NB4 (cell line): ENCODE results near the gene VGLL2.

ENCODE experiments used
- TF ChIP-seq, protein P1 (sequence below): IDR thresholded peaks from one replicate; pipeline ENCODE4 v1.5.1; 2012; ENCODE audit warnings: low read depth, low read length
- TF ChIP-seq, protein P2 (sequence below): IDR thresholded peaks from 2 replicates; pipeline ENCODE4 v1.6.1; 2011; ENCODE audit warnings: low read depth, low read length

DNA sequence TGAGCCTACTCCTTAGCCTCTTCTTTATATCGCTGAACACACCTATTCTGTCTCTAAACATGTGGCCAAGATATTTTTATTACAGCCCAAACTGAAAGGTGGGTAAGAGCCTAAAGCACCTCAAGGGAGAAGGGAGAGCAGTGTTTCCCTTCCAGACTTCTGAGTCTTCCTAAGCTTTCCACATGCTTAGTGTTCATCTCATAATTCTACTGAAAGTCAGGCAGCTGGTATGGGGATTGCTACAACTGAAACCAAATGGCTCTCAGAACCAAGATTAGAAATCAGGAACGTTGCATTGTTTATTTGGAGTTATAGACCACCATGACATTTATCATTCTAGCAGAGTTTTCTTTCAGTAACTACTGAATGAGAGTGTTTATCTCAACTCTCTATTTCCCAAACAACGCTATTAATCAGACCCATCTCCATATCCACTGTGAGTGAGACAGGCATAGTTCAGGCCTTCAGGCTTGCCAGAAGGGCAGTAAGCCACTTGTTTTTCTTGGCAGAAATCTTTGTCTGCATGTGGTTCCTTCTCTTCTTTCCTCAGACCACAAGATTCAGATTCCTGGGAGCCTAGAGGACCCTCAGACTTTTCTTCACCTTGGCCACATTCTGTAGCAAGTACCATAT, 22.8 kb downstream of the VGLL2 start:
- TF ChIP-seq, protein P1, sequence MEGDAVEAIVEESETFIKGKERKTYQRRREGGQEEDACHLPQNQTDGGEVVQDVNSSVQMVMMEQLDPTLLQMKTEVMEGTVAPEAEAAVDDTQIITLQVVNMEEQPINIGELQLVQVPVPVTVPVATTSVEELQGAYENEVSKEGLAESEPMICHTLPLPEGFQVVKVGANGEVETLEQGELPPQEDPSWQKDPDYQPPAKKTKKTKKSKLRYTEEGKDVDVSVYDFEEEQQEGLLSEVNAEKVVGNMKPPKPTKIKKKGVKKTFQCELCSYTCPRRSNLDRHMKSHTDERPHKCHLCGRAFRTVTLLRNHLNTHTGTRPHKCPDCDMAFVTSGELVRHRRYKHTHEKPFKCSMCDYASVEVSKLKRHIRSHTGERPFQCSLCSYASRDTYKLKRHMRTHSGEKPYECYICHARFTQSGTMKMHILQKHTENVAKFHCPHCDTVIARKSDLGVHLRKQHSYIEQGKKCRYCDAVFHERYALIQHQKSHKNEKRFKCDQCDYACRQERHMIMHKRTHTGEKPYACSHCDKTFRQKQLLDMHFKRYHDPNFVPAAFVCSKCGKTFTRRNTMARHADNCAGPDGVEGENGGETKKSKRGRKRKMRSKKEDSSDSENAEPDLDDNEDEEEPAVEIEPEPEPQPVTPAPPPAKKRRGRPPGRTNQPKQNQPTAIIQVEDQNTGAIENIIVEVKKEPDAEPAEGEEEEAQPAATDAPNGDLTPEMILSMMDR, result no peak
- TF ChIP-seq, protein P2, sequence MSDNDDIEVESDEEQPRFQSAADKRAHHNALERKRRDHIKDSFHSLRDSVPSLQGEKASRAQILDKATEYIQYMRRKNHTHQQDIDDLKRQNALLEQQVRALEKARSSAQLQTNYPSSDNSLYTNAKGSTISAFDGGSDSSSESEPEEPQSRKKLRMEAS, result no peak
